OCI-LY3 (cell line): ENCODE results near the gene ZNF710.

ENCODE experiments used
- CTCF ChIP-seq: fragments of 200-600, 300-600 bp; sonication (generic); IDR thresholded peaks from 2 replicates; pipeline ENCODE4 v1.5.1; 2014; ENCODE audit warnings: antibody characterized with exemption, low read length, low read depth
- EZH2phosphoT487 ChIP-seq: fragments of 200-600 bp; shearing (Covaris generic); IDR thresholded peaks from 2 replicates; pipeline ENCODE4 v1.6.1; 2018; ENCODE audit warnings: antibody characterized with exemption, mixed run types, low read depth

- no peak for TF ChIP-seq CTCF
- no peak for TF ChIP-seq EZH2phosphoT487
These were observed 59.7 kb downstream of the ZNF710 start for GRCh38 chr15:90060797-90061196.
